A673 (cell line): ENCODE measurements around the gene WDSUB1. TPM values are rescaled to one million over a fixed set of nuclear protein-coding genes. Genes with fewer than 3 reads are reported as not detected.

Source experiments
- BruUV-seq: library from RNA; stranded (reverse); fragments of 400-500 nt; replicated peaks from 2 replicates; lab custom pipeline; 2021; lab: Mats Ljungman, UMichigan
- CTCF ChIA-PET: fragments of 300-600 bp; sonication (Branson Sonifier 250); formaldehyde crosslinking; loops from one replicate; lab custom pipeline; 2022; ENCODE audit warnings: antibody characterized with exemption; lab: Charles Lee
- POLR2A ChIA-PET: fragments of 300-600 bp; sonication (Branson Sonifier 250); formaldehyde crosslinking; loops from one replicate; lab custom pipeline; 2022; ENCODE audit warnings: antibody characterized with exemption; ENCODE audit not compliant: low non-redundant PET; lab: Charles Lee
- DNase-seq: peaks from one replicate; pipeline ENCODE4 v3.0.0-alpha.2; 2015; ENCODE audit warnings: low spot score
- H3K27ac ChIP-seq: fragments of 200-600 bp; sonication (generic); 2 replicates; pipeline ENCODE4 v1.5.1; 2016; ENCODE audit warnings: mixed run types, low read depth, mild to moderate bottlenecking, mixed read lengths, antibody characterized with exemption, low read length; ENCODE audit not compliant: poor library complexity, severe bottlenecking
- H3K27me3 ChIP-seq: fragments of 200-600 bp; sonication (generic); replicated peaks from 2 replicates; pipeline ENCODE4 v1.6.1; 2017; ENCODE audit warnings: mixed run types, low read depth, mild to moderate bottlenecking, mixed read lengths, antibody characterized with exemption, low read length; ENCODE audit not compliant: insufficient read depth, poor library complexity
- H3K36me3 ChIP-seq: fragments of 200-600 bp; sonication (generic); 2 replicates; pipeline ENCODE4 v1.6.1; 2016; ENCODE audit warnings: mixed run types, mild to moderate bottlenecking, mixed read lengths, antibody characterized with exemption, low read length; ENCODE audit not compliant: insufficient read depth, poor library complexity, severe bottlenecking
- H3K4me1 ChIP-seq: fragments of 200-600 bp; sonication (generic); 2 replicates; pipeline ENCODE4 v1.6.1; 2017; ENCODE audit warnings: mixed run types, mild to moderate bottlenecking, mixed read lengths, antibody characterized with exemption, low read length; ENCODE audit not compliant: insufficient read depth, poor library complexity, severe bottlenecking
- H3K4me3 ChIP-seq: fragments of 200-600 bp; sonication (generic); 2 replicates; pipeline ENCODE4 v1.5.1; 2016; ENCODE audit warnings: low read depth, mixed run types, mild to moderate bottlenecking, mixed read lengths, low read length; ENCODE audit not compliant: poor library complexity, severe bottlenecking
- H3K9me3 ChIP-seq: fragments of 200-600 bp; sonication (generic); 2 replicates; pipeline ENCODE4 v1.6.1; 2016; ENCODE audit warnings: mixed run types, low read depth, mild to moderate bottlenecking, mixed read lengths, antibody characterized with exemption, low read length; ENCODE audit not compliant: poor library complexity, severe bottlenecking
- EZH2 ChIP-seq: fragments of 200-600 bp; sonication (generic); IDR thresholded peaks from 2 replicates; pipeline ENCODE4 v1.6.1; 2017; ENCODE audit warnings: borderline replicate concordance, low read depth, mild to moderate bottlenecking, mixed read lengths, antibody characterized with exemption, low read length; ENCODE audit not compliant: poor library complexity, severe bottlenecking
- intact Hi-C: fragments of 100-400 bp; cut with micrococcal nuclease; formaldehyde crosslinking; loops from one replicate; pipeline ENCODE4 v1.10.0; 2022; ENCODE audit not compliant: unreplicated experiment
- total RNA-seq: library from RNA; stranded (reverse); gene quantifications from 2 replicates; pipeline ENCODE4 v1.2.3, GENCODE V29; 2021
- TF ChIP-seq, protein P1 (sequence below): fragments of 300-800, 200-600 bp; sonication (generic); conservative IDR thresholded peaks from 2 replicates; pipeline ENCODE4 v1.5.1; 2017; ENCODE audit warnings: low read depth, mild to moderate bottlenecking, antibody characterized with exemption, low read length, moderate library complexity, mixed read lengths

Gene WDSUB1
- total RNA-seq, 1 experiment from 2014 or later, result 11.9 TPM

DNA sequence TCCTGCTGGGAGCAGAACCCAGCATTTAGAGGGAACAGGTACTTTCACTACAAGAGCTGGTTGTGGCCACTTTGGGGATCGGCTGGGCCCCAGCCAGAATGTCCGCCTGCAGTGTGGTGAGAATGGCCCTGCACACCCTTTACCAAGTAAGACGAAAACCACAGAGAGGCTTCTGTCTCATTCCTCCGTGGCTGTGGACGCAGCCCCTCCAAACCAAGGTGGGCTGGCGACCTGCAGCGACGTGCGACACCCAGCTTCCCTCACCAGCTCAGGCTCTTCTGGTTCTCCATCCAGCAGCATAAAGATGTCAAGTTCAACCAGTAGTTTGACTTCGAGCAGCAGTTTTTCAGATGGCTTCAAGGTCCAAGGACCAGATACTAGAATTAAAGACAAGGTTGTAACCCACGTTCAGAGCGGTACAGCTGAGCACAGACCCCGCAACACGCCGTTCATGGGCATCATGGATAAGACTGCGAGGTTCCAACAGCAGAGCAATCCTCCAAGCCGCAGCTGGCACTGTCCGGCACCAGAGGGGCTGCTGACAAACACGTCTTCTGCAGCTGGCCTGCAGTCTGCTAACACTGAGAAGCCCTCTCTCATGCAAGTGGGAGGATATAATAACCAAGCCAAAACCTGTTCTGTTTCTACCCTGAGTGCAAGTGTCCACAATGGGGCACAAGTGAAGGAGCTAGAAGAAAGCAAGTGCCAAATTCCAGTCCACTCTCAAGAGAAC, 56.2 kb downstream of the WDSUB1 start:
- no peak for DNase-seq
- Histone ChIP-seq H3K36me3 (peaks cover 2% of the 10 kb centered on the region), H3K27ac (no peak overlapping the region), H3K4me1 (peaks cover 12% of the 10 kb centered on the region), H3K9me3 (no peaks in the 10 kb centered on the region), H3K27me3 (no peaks in the 10 kb centered on the region), H3K4me3 (no peak overlapping the region)
- intact Hi-C loops, result no loop called here
- ChIA-PET CTCF (no interaction called here), POLR2A (no interaction called here)
- no TSS peak for BruUV-seq
- TF ChIP-seq EZH2, result no peak
- TF ChIP-seq, protein P1, sequence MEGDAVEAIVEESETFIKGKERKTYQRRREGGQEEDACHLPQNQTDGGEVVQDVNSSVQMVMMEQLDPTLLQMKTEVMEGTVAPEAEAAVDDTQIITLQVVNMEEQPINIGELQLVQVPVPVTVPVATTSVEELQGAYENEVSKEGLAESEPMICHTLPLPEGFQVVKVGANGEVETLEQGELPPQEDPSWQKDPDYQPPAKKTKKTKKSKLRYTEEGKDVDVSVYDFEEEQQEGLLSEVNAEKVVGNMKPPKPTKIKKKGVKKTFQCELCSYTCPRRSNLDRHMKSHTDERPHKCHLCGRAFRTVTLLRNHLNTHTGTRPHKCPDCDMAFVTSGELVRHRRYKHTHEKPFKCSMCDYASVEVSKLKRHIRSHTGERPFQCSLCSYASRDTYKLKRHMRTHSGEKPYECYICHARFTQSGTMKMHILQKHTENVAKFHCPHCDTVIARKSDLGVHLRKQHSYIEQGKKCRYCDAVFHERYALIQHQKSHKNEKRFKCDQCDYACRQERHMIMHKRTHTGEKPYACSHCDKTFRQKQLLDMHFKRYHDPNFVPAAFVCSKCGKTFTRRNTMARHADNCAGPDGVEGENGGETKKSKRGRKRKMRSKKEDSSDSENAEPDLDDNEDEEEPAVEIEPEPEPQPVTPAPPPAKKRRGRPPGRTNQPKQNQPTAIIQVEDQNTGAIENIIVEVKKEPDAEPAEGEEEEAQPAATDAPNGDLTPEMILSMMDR, result no peak

DNA sequence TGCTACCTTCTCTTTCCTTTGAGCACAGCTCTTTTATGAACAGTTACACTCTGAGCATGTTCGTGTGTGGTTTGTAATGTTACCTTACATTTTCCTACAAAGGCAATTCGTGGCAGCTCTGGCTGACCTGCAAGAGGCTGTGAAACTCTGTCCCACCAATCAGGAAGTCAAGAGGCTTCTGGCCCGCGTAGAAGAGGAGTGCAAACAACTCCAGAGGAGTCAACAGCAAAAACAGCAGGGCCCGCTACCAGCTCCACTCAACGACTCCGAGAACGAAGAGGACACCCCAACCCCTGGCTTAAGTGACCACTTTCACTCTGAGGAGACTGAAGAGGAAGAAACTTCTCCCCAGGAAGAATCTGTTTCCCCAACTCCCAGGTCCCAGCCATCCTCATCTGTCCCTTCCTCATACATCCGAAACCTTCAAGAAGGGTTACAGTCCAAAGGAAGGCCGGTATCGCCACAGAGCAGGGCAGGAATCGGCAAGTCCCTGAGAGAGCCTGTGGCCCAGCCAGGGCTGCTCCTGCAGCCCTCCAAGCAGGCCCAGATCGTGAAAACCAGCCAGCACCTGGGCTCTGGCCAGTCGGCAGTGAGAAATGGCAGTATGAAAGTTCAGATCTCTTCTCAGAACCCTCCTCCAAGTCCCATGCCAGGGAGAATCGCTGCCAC, 56.9 kb downstream of the WDSUB1 start:
- ChIA-PET CTCF (no interaction called here), POLR2A (no interaction called here)
- Histone ChIP-seq H3K9me3 (no peaks in the 10 kb centered on the region), H3K36me3 (no peaks in the 10 kb centered on the region), H3K27me3 (no peaks in the 10 kb centered on the region), H3K27ac (no peak overlapping the region), H3K4me3 (no peak overlapping the region), H3K4me1 (peaks cover 12% of the 10 kb centered on the region)
- no TSS peak for BruUV-seq
- intact Hi-C loops, result no loop called here
- no peak for DNase-seq
- TF ChIP-seq, protein P1, result no peak
- no peak for TF ChIP-seq EZH2

DNA sequence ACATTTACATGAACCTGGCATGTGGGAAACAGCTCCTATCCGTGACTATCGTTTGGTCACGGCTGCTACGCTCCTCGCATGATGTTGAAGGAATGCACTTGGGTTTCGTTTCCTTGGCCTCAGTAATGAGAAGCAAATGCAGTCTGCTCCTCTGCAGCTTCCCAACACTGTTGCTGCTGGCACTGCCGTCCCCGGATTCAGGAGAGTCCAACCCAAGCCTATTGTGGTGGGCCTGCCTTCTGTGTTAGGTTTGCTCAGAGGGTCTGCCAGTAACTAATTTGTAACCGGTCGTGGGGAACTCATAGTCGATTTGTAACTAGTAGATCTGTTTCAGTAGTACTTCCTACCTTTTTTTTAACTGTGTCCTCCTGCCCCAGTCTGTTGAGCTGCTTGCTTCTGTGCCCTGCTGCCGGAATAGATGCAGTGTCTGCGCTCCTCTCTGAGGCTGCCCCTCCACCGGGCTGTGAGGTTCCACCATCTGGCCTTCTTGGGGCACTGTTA, 58.4 kb downstream of the WDSUB1 start:
- Histone ChIP-seq H3K4me1 (peaks cover 12% of the 10 kb centered on the region), H3K27ac (no peak overlapping the region), H3K27me3 (no peaks in the 10 kb centered on the region), H3K4me3 (no peak overlapping the region), H3K36me3 (no peaks in the 10 kb centered on the region), H3K9me3 (no peaks in the 10 kb centered on the region)
- no peak for DNase-seq
- CTCF ChIA-PET, result no interaction called here
- POLR2A ChIA-PET, result no interaction called here
- BruUV-seq, result no TSS peak
- intact Hi-C loops, result no loop called here
- TF ChIP-seq, protein P1, result no peak
- no peak for TF ChIP-seq EZH2
